GM19463 (cell line): ENCODE measurements around the gene ST14.
"Not testable (repeated sequence)": the region's sequence is repeated elsewhere in the genome, so short reads cannot be mapped to it uniquely, and the experiment has no call there.

Source experiments
- ATAC-seq: cut with Tn5 transposase; IDR thresholded peaks from one replicate; pipeline ENCODE4 v1.9.1; 2021; ENCODE audit warnings: mild to moderate bottlenecking, moderate library complexity; ENCODE audit not compliant: unreplicated experiment

ST14 gene

DNA sequence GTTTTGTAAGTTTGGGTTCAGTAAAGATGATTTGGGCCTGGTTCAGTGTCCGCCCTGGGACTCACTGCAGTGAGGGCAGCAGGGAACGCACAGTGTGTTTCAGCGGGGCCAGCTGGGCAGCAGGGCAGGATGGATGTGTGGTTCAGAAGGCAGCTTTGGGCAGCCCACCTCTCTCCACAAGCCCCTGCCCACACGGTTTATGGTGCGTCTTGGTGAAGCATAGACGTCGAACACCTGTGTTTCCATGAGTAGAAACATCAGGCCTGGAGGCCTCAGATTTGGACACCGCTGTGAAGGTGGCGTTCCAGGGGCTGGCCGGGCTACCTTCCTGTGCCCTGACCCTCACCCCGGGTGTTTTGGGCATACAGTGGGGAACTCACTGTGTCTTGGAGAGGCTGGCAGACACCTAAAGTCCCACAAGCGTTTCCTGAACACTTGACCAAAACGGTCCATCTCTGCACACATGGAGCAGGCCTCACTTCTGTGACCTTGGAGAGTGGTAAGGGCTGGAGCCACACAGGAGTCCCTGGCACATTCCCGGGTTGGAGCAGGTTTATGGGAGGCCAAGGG lies 59.0 kb downstream of the ST14 start:
- ATAC-seq = no peak

GRCh38 chr11:130219148-130219547 lies 59.6 kb downstream of the ST14 start:
- no peak for ATAC-seq

- ATAC-seq = no peak
Measured at GRCh38 chr11:130220311-130221035, 60.9 kb downstream of the ST14 start.

DNA sequence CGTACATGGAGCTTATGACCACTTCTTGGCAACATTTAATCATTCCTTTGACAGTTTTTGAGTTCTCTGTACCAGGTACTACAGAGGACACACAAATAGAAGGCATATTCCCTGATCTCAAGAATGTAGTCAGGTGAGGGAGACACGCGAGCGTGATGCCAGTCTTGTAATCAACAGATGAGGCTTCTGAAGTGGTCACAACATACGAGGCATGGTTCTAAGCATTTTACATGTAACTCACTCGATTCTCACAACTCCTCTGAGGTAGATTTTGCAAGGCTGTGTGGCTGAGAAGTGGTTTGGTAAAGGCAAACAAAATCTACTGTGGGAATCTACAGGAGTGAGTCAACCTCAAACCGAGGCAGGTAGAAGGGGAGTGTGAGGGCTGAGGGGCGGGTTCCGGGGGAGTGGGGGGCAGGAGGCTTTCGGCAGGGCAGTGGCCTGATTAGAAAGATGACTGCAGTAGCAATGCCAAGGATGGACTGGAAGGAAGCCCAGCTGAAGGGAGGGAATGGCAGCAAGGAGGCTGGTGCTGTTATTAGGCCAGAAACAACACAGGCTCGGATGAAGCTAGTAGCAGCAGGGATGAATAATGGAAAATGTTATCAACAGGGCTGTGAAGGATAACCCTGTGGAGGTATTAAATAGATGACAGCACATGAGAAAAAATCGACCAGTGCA lies 63.8 kb downstream of the ST14 start:
- ATAC-seq = no peak

- ATAC-seq = no peak
Measured at GRCh38 chr11:130227373-130227772, 67.8 kb downstream of the ST14 start.

- not testable (repeated sequence) for ATAC-seq
Measured at GRCh38 chr11:130233486-130233885, 73.9 kb downstream of the ST14 start.

GRCh38 chr11:130233888-130234287 lies 74.3 kb downstream of the ST14 start:
- not testable (repeated sequence) for ATAC-seq

DNA sequence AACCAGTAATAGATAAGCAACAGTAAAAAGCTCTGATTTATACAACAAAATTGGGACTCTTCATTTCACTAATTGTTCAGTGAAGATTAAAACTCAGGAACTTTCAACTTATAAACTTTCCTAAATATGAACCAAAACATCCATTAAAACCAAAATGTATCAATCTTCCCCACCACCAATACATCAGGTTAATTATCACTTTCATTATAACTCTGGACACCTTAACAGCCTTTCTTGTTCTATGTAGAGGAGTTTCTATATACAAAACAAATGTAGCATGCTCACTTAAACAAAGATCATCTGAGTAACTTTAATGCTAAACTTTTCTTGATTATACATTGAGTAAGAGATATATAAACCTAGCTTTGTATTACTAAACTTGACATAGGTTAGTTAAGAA lies 74.7 kb downstream of the ST14 start:
- no peak for ATAC-seq

GRCh38 chr11:130237282-130238006 lies 77.9 kb downstream of the ST14 start:
- peak; percentile 61 for ATAC-seq

GRCh38 chr11:130241713-130242112 lies 82.1 kb downstream of the ST14 start:
- no peak for ATAC-seq

DNA sequence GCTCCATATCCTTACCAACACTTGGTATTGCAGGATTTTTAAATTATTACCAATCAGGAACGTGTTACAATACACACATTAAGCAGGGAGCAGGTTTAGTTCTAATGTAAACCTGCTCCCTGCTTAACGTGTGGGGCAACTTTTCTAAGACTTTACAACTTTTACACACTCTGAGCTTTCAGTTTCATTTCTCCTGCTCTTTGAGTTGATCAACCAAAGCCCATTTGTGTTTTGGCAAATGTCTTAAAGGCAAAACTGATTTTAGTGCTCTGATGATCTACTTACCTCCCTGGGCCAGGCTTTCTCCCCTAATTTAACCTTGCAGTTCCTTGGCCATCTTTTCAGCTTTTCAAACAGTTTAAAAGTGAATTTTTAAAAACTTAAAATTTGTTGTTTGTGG lies 84.2 kb downstream of the ST14 start:
- peak; percentile 90 for ATAC-seq

DNA sequence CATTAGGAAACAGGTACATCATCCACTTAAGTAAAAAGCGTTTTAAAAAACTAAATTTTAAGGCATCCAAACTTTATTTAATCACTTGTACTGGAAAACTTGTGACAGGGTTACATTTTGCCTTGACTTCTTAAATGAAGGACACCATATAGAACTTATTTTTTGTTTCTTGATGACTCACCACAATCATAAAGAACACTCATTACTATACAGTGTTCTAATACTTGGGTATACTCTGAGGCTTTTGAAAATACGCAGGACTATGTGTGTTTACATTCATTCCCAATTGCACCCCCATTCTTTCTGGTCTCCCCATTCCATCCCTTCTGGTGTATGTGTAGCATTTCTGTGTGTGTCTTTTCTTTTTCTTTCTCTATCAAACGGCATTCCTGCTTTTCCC lies 85.3 kb downstream of the ST14 start:
- no peak for ATAC-seq

- not testable (repeated sequence) for ATAC-seq
Measured at GRCh38 chr11:130245375-130245774, 85.8 kb downstream of the ST14 start.

DNA sequence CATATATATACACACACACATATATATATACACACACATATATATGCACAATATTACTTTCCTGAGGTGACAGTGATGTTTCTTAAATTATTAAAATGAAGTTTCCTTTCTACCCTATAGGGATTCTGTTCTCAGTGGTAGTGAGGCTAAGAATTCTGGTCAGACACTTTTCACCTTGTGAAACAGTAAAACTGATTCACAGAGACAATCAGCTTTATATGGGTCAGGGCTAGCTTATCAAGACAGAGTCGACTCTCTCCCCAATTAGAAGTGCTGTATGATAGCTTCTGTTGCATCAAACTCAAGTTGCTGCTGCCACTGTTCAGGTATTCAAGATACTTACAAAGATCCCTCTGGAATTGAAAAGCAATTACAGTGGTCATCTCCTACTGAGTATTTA lies 86.7 kb downstream of the ST14 start:
- ATAC-seq = no peak

DNA sequence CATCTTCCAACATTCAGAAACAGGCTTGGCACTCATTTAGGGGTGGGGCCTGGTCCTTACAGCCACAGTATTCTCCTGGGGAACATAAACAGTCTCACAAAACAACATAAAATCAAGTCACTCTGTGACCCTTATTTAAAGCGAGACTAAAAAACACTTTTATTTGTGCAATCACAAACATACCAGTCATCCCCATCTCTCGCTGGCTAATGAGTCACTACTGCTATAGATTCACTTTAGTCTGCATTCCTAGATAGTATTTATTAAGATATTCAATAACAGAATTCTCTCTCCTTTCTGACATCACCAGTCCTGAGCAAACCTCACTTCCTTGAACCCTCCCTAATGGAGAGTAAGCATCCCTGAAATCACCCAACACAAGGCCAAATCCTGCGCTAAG lies 87.2 kb downstream of the ST14 start:
- no peak for ATAC-seq

DNA sequence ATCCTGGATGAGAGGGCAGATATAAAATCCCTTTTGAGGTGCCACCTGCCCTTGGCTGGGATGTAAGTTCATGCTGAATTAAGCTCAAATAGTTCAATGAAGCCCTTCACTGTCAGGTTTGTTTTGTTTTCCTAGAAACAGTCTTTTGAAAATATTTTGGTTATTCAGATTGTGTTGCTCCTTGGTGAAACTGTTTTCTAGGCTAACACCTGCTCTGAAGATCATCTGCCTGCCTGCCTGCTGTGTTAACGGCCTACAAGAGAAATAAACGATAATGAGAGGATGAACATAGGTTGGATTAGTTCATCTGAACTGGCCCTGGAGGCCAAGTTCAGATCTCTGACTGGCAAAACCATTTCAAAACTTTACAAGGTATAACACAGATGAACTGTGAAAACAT lies 87.7 kb downstream of the ST14 start:
- ATAC-seq = no peak

- peak; percentile 83 for ATAC-seq
Measured at GRCh38 chr11:130249371-130249770, 89.8 kb downstream of the ST14 start.

GRCh38 chr11:130249929-130250328 lies 90.3 kb downstream of the ST14 start:
- peak; percentile 6 for ATAC-seq

GRCh38 chr11:130251763-130252162 lies 92.2 kb downstream of the ST14 start:
- ATAC-seq = not testable (repeated sequence)
